HepG2 (cell line): ENCODE results near the gene IMP3. TPM values are rescaled to one million over a fixed set of nuclear protein-coding genes. Genes with fewer than 3 reads are reported as not detected.

ENCODE experiments used
- ARNTL ChIP-seq: sonication (generic); formaldehyde crosslinking; IDR thresholded peaks from 2 replicates; pipeline ENCODE4 v1.4.0; 2020; ENCODE audit warnings: mild to moderate bottlenecking, missing genetic modification reagents
- CC2D1A ChIP-seq: sonication (generic); formaldehyde crosslinking; IDR thresholded peaks from 2 replicates; pipeline ENCODE4 v1.8.1; 2023; ENCODE audit warnings: mild to moderate bottlenecking, missing genetic modification reagents
- ETV5 ChIP-seq: IDR thresholded peaks from 2 replicates; pipeline ENCODE4 v1.6.1; 2018; ENCODE audit warnings: missing biosample characterization, missing genetic modification reagents, inconsistent platforms, borderline replicate concordance
- HNRNPL ChIP-seq: fragments of 200-400 bp; formaldehyde crosslinking; IDR thresholded peaks from 2 replicates; pipeline ENCODE4 v1.6.1; 2017; ENCODE audit warnings: mild to moderate bottlenecking, low read depth, low read length
- MEIS2 ChIP-seq: sonication (generic); formaldehyde crosslinking; IDR thresholded peaks from 2 replicates; pipeline ENCODE4 v1.9.0; 2021; ENCODE audit warnings: mild to moderate bottlenecking, missing genetic modification reagents
- MIER2 ChIP-seq: IDR thresholded peaks from 2 replicates; pipeline ENCODE4 v1.6.1; 2016; ENCODE audit warnings: missing biosample characterization, missing genetic modification reagents
- NKX3-1 ChIP-seq: sonication (generic); formaldehyde crosslinking; IDR thresholded peaks from 2 replicates; pipeline ENCODE4 v1.5.0; 2020; ENCODE audit warnings: missing genetic modification reagents
- RAD21 ChIP-seq: fragments of 450-650 bp; formaldehyde crosslinking; IDR thresholded peaks from 2 replicates; pipeline ENCODE4 v1.5.0; 2020; ENCODE audit warnings: mild to moderate bottlenecking
- RARG ChIP-seq: sonication (generic); formaldehyde crosslinking; IDR thresholded peaks from 2 replicates; pipeline ENCODE4 v1.4.0; 2020; ENCODE audit warnings: low read depth, mild to moderate bottlenecking, missing genetic modification reagents
- SNRNP70 ChIP-seq: fragments of 200-400 bp; formaldehyde crosslinking; IDR thresholded peaks from 2 replicates; pipeline ENCODE4 v1.6.1; 2017; ENCODE audit warnings: mild to moderate bottlenecking, low read depth, low read length, moderate library complexity
- THYN1 ChIP-seq: sonication (generic); formaldehyde crosslinking; IDR thresholded peaks from 2 replicates; pipeline ENCODE4 v1.8.1; 2023; ENCODE audit warnings: low read depth, mild to moderate bottlenecking, moderate library complexity, missing genetic modification reagents, borderline replicate concordance
- YEATS4 ChIP-seq: sonication (generic); formaldehyde crosslinking; IDR thresholded peaks from 2 replicates; pipeline ENCODE4 v1.4.0; 2020; ENCODE audit warnings: missing genetic modification reagents, borderline replicate concordance
- ZBTB7B ChIP-seq: sonication (generic); formaldehyde crosslinking; IDR thresholded peaks from 2 replicates; pipeline ENCODE4 v1.4.0; 2020; ENCODE audit warnings: missing genetic modification reagents
- ZNF138 ChIP-seq: sonication (generic); formaldehyde crosslinking; IDR thresholded peaks from 2 replicates; pipeline ENCODE4 v1.5.0; 2020; ENCODE audit warnings: mild to moderate bottlenecking, low read depth, missing genetic modification reagents
- ZNF207 ChIP-seq: fragments of 450-650 bp; IDR thresholded peaks from 2 replicates; pipeline ENCODE4 v1.6.1; 2016; ENCODE audit warnings: antibody characterized with exemption, borderline replicate concordance
- ZNF230 ChIP-seq: sonication (generic); formaldehyde crosslinking; IDR thresholded peaks from 2 replicates; pipeline ENCODE4 v1.4.0; 2020; ENCODE audit warnings: mild to moderate bottlenecking, missing genetic modification reagents
- ZNF232 ChIP-seq: sonication (generic); formaldehyde crosslinking; IDR thresholded peaks from 2 replicates; pipeline ENCODE4 v1.4.0; 2020; ENCODE audit warnings: missing genetic modification reagents, borderline replicate concordance
- ZNF331 ChIP-seq: sonication (generic); formaldehyde crosslinking; IDR thresholded peaks from 2 replicates; pipeline ENCODE4 v1.4.0; 2020; ENCODE audit warnings: missing genetic modification reagents
- ZNF567 ChIP-seq: sonication (generic); formaldehyde crosslinking; IDR thresholded peaks from 2 replicates; pipeline ENCODE4 v1.8.1; 2023; ENCODE audit warnings: mild to moderate bottlenecking, missing genetic modification reagents, borderline replicate concordance
- ZNF569 ChIP-seq: sonication (generic); formaldehyde crosslinking; IDR thresholded peaks from 2 replicates; pipeline ENCODE4 v1.5.0; 2020; ENCODE audit warnings: mild to moderate bottlenecking, missing genetic modification reagents, moderate library complexity, borderline replicate concordance
- ZNF572 ChIP-seq: sonication (generic); formaldehyde crosslinking; IDR thresholded peaks from 2 replicates; pipeline ENCODE4 v1.5.1; 2020; ENCODE audit warnings: mild to moderate bottlenecking, missing genetic modification reagents
- ZNF619 ChIP-seq: sonication (generic); formaldehyde crosslinking; IDR thresholded peaks from 2 replicates; pipeline ENCODE4 v1.4.0; 2020; ENCODE audit warnings: mild to moderate bottlenecking, missing genetic modification reagents
- ZNF703 ChIP-seq: sonication (generic); formaldehyde crosslinking; IDR thresholded peaks from 2 replicates; pipeline ENCODE4 v1.5.1; 2020; ENCODE audit warnings: missing genetic modification reagents, mild to moderate bottlenecking, moderate library complexity, borderline replicate concordance
- polyA plus RNA-seq, 8 experiments: library from polyadenylated mRNA; depleted of rRNA in 3 of 8; stranded (reverse) in 7 of 8; unstranded in 1 of 8; fragments of >200 nt; fragmentation: Illumina TruSeq in 4 of 8; extraction: Trizol in 4 of 8; gene quantifications; 2 replicates each; pipeline versions ENCODE4 v1.2.1 to v1.2.3, GENCODE V29; 2011 to 2016; ENCODE audit warnings: low read depth in 4 of 8, missing spikeins in 1 of 8, mixed read lengths in 1 of 8; ENCODE audit not compliant: insufficient read depth in 1 of 8
- total RNA-seq, 5 experiments: library from RNA; depleted of rRNA; stranded (reverse); fragments of >200 nt; fragmentation: Illumina TruSeq; extraction: Trizol; gene quantifications; 2 replicates each; pipeline ENCODE4 v1.2.3, GENCODE V29; 2016; ENCODE audit warnings: low read depth in 1 of 5
- TF ChIP-seq, protein P1 (sequence below): sonication (generic); formaldehyde crosslinking; IDR thresholded peaks from 2 replicates; pipeline ENCODE4 v1.5.0; 2020; ENCODE audit warnings: missing genetic modification reagents, mild to moderate bottlenecking, borderline replicate concordance
- TF ChIP-seq, protein P2 (sequence below): sonication (generic); formaldehyde crosslinking; IDR thresholded peaks from 2 replicates; pipeline ENCODE4 v1.4.0; 2020; ENCODE audit warnings: mild to moderate bottlenecking, low read depth, missing genetic modification reagents
- TF ChIP-seq, protein P3 (sequence below): sonication (generic); formaldehyde crosslinking; IDR thresholded peaks from 2 replicates; pipeline ENCODE4 v1.4.0; 2020; ENCODE audit warnings: missing genetic modification reagents

Gene IMP3
- total and polyA plus RNA-seq, 2 of the 13 experiments (the other 11 are each of a cell fraction or from before 2014, with no cell fraction given) = 38.3 to 143 TPM

DNA sequence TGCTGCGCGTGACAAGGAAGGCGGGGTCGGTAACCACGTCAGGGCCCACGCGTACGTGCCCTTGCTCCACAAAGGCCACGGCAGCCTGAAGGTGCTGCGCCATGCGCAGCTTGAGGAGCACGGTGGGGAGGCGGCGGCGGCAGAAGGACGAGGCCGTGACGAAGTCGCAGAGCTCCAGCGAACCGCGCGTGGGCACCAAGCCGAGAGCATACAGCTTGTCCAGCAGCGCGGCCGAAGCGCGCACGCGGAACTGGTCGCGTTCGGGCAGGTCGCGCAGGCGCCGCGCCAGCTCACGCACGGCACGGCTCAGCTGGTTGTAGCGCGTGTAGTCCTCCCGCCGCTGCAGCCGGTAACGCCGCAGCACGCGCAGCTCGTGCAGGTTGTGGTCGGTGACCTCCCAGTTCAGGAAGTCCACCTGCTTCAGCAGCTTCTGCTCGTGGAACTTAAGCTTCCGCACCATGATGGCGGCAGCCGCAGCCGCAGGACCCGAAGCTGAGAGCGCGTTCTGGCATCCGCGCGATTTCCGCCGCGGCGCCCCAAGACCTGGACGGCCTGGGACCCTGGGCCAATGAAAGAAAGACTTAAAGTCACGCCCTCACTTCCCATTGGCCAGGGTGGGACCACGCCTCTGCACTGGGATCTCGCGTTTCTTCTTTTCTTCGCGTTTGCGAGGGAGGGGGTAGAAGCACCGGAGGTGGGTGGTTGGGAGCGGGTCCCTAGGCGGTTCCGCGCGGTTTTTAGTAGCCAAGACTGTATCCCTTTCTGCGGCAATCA, at the start of gene IMP3 (continued):
- TF ChIP-seq ETV5 (CRISPR knock-in tag) (peak; percentile 85), ZNF331 (CRISPR knock-in tag) (peak; percentile 45; the same call in 1 of the 2 replicates), MIER2 (CRISPR knock-in tag) (no peak), ZNF619 (CRISPR knock-in tag) (no peak; the same call in 1 of the 2 replicates), SNRNP70 (no peak), ARNTL (CRISPR knock-in tag) (peak; percentile 86), ZNF232 (peak; percentile 94; the same call in 1 of the 2 replicates), ZNF567 (peak; percentile 91), ZNF569 (CRISPR knock-in tag) (no peak), YEATS4 (CRISPR knock-in tag) (peak; percentile 96), CC2D1A (CRISPR knock-in tag) (no peak), NKX3-1 (CRISPR knock-in tag) (peak; percentile 89), ZNF207 (no peak), MEIS2 (CRISPR knock-in tag) (peak; percentile 72; the same call in 1 of the 2 replicates), ZBTB7B (CRISPR knock-in tag) (no peak), THYN1 (peak; percentile 75; the same call in 1 of the 2 replicates), HNRNPL (peak; percentile 58; the same call in 1 of the 2 replicates), RAD21 (CRISPR knock-in tag) (peak; percentile 58), ZNF572 (CRISPR knock-in tag) (0 out of 2 replicates have a peak, but pooled peaks have one; percentile 17), ZNF230 (peak; percentile 94), RARG (0 out of 2 replicates have a peak, but pooled peaks have one; percentile 17), ZNF703 (CRISPR knock-in tag) (peak; percentile 16; the same call in 1 of the 2 replicates), ZNF138 (CRISPR knock-in tag) (peak; percentile 89; the same call in 1 of the 2 replicates)
- TF ChIP-seq, protein P1, sequence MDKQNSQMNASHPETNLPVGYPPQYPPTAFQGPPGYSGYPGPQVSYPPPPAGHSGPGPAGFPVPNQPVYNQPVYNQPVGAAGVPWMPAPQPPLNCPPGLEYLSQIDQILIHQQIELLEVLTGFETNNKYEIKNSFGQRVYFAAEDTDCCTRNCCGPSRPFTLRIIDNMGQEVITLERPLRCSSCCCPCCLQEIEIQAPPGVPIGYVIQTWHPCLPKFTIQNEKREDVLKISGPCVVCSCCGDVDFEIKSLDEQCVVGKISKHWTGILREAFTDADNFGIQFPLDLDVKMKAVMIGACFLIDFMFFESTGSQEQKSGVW (CRISPR knock-in tag) = no peak
- TF ChIP-seq, protein P2, sequence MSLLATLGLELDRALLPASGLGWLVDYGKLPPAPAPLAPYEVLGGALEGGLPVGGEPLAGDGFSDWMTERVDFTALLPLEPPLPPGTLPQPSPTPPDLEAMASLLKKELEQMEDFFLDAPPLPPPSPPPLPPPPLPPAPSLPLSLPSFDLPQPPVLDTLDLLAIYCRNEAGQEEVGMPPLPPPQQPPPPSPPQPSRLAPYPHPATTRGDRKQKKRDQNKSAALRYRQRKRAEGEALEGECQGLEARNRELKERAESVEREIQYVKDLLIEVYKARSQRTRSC (CRISPR knock-in tag) = peak; percentile 72; the same call in 1 of the 2 replicates
- TF ChIP-seq, protein P3, sequence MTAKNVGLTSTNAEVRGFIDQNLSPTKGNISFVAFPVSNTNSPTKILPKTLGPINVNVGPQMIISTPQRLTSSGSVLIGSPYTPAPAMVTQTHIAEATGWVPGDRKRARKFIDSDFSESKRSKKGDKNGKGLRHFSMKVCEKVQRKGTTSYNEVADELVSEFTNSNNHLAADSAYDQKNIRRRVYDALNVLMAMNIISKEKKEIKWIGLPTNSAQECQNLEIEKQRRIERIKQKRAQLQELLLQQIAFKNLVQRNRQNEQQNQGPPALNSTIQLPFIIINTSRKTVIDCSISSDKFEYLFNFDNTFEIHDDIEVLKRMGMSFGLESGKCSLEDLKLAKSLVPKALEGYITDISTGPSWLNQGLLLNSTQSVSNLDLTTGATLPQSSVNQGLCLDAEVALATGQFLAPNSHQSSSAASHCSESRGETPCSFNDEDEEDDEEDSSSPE (CRISPR knock-in tag) = peak; percentile 11; the same call in 1 of the 2 replicates
